HG02981 (cell line): ENCODE measurements around the gene ERCC6.

Source experiments
- ATAC-seq: cut with Tn5 transposase; IDR thresholded peaks from one replicate; pipeline ENCODE4 v1.9.1; 2021; ENCODE audit warnings: mild to moderate bottlenecking, moderate library complexity; ENCODE audit not compliant: unreplicated experiment

The ERCC6 gene

DNA sequence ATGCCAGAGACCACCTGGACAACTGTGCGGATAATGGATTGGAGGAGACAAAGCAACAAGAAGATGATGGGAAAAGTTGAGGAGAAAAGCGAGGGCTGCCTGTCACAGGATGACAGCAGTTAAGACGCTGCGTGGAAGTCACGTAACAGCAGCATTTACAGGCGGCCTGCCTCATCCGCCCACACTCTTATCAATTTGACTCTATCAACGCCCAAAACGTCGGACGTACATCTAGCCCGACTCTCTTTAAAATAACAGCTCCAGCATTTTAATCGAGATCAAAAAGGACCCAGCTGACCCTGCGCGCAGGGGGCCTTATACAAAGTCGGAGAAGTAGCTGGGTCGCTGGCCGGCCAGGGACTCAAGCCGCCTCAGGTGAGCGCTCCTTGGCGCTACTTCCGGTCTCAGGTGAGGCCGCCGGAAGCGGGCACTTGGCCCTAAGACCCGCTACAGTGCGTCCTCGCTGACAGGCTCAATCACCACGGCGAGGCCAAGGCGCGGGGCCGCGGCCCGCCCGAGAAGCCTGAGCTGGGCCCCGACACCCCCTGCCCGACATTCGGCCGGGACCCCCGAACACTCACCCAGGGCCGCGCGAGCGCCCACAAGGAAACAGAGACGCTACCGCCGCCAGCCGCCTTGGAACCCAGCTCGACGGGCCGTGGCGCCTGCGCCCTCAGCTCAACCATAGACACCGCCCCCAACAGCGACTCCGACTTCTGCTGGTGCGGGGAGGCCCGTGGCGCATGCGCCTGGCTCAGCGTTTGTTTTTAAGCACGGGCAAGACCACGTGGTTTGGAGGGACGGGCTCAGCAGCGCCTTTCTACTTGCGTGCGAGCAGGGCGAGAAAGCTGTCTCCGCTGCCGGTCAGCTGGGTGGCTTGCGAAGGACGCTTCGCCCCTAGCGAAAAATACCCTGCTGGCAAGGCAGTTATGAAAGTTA, at the start of gene ERCC6:
Gene ERCC6 (minus strand): TSS at position 741 of the 939 bp plus-strand sequence.
- peak; percentile 86 for ATAC-seq

DNA sequence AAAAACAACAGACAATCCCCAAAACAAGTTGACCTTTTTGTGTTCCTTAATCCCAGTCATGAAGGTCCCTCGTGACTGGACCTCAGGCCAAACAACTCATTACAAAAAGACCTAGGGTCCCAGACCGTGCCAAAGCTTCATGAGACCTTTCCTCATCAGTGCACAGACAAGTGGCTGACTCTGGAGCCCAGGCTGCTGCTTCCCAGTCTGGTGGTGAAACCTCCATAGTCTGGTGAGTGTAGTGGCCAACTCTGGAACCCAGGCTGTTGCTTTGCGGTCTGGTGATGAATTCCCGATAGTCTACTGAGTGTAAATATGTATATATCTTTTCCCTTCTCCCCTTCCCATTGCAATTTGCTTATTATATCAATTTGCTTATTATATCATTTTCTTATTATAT, 49.1 kb upstream of the ERCC6 start:
- ATAC-seq = no peak

DNA sequence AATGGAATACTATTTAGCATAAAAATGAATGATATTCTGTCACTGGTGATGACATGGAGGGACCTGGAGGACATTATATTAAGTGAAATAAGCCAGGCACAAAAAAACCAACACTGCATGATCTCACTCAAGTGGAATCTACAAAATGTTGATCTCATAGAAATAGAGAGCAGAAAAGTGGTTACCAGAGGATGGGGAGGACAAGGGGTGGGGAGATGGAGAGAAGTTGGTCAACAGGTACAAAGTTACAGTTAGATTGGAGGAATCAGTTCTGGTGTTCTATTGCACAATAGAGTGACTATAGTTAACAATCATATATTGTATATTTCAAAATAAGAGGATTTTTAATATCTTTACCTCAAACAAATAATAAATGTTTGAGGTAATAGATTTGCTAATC, 46.5 kb upstream of the ERCC6 start:
- ATAC-seq = no peak

DNA sequence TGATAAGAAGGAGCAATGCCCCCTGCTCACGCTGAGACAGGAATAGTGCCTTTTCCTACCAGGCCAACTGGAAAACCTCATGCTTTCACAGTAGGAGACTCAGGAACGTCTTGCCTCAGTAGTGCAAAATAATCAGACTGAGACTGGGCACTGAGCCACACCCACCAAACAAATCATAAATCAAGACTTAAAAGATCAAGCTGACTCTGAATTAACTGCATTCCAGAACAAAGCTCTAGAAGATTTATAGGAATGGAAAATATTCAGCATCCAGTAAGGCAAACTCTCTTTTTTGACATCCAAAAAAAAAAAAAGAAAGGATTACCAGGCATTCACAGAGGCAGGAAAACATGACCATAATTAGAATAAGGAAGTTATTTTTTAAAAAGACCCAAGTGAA, 40.7 kb upstream of the ERCC6 start:
- no peak for ATAC-seq

DNA sequence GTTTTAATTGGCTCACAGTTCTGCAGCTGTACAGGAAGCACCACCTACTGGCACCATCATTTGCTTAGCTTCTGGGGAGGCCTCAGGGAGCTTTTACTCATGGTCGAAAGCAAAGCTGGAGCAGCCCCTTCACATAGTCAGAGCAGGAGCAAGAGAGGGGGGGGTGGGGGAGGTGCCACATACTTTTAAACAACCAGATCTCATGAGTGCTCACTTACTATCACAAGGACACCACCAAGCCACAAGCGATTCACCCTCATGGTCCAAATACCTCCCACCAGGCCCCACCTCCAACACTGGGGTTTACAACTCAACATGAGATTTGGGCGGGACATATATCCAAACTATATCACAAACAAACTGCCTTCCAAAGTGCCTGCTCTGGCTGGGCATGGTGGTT, 39.5 kb upstream of the ERCC6 start:
- no peak for ATAC-seq

DNA sequence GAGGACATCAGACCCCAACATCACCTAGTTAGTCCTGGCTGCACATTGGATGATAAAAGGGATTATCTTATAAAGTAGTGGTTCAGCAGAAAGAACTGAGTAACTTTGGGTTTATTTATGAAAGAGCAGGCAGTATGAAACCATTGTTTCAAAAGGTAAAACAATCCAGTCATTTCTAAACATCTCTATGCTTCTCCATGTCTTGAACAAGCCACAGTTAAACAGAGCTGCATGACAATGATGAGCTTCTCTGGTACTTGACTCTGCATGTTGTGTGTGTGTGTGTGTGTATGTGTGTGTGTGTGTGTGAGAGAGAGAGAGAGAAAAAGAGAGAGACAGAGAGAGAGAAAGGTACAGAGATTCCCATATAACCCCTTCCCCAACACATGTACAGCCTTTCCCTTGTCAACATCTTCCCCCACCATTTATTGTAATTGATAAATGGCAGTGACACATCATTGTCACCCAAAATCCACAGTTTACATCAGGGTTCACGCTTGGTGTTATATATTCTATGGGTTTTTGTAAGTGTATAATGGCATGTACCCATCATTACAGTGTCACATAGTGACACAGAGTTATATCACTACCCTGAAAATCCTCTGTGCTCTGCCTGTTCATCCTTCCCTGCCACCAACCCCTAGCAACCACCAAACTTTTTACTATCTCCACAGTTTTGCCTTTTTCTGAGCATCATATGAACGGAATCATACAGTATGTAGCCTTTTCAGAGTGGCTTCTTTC, 38.4 kb upstream of the ERCC6 start:
- ATAC-seq = no peak

DNA sequence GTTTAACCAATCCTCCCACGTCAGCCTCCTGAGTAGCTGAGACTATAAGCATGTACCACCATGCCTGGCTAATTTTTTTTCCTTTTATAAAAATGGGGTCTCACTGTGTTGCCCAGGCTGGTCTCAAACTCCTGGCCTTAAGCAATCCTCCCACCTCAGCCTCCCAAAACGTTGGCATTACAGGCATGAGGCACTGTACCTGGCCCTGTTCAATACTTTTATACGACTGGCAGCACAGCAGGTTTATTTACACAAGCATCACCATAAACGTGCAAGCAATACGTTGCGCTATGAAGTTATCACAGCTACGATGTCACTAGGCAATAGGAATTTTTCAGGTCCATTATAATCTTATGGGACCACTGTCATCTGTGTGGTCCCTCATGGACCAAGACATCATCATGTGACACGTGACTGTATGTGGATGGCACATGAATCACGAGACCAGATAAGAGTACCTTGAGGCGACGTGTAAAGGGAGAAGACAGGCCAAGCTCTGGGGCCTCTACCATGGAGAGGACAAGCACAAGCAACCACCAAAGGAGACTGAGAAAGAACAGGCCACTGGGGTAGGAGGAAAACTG, 36.7 kb upstream of the ERCC6 start:
- ATAC-seq = no peak

DNA sequence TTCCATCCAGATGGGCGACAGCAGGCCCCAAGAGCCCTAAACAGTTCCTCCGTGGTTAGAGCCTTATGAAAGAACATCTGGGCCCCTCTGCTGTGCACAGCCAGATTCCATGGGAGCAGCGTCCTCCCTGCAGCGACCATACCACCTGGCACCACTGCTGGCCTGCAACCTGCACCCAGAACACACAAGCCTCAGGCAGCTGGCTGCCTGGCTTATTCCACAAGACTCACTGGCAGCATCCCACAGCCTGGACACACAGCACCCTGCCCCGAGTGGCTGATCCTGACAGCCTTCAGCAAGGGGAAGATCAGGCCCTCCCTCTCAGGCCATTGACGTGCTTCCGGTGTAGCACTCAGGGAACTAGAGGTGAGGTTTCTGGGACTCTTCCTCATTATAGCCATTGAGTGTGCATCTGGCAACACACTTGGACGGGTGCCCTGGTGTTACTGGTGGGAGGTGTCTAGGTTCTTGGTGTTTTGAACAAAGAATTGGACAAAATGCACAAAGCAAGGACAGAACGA, 33.7 kb upstream of the ERCC6 start:
- no peak for ATAC-seq

DNA sequence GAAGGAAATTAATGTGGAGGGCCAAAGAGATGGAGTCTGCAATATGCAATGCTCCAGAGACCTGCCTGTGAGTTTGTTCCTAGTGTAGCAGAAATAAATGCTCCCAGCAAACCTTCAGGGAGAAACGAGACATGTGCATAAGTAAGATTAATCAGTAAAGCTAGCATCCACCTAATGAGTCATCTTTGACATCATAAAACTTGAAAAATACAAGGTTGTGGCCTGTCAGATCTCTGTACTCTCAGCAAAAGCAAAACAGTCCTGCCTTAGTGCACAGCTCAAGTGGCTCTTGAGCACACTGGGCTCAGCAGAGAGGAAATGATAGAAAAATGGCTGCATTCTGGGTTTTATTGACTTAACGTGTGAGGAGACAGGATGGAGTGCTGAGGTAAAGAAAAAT, 32.5 kb upstream of the ERCC6 start:
- ATAC-seq = no peak

DNA sequence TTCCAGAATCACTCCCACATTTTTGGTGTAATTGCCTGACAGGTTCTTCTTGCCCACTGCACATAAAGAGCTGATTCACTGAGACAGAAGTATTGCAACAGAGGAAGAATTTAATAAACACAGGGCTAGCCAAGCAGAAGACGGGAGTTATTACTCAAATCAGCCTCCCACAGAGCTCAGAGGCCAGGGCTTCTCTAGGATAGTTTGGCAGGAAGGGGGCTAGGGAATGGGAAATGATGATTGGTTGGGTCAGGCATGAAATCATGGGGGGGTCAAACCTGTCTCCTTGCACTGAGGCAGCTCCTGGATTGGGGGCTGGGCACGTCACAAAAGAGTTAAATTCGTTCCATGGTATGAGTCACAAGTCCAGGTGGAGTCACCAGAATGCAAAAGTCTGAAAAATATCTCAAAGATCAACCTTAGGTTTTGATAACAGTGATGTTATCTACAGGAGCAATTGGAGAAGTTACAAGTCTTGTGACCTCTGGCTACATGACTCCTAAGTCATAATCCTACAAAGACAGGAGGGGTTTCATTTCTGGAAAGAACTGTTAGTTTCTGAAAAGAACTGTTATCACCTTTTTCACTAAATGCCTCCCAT, 30.2 kb upstream of the ERCC6 start:
- ATAC-seq = no peak

DNA sequence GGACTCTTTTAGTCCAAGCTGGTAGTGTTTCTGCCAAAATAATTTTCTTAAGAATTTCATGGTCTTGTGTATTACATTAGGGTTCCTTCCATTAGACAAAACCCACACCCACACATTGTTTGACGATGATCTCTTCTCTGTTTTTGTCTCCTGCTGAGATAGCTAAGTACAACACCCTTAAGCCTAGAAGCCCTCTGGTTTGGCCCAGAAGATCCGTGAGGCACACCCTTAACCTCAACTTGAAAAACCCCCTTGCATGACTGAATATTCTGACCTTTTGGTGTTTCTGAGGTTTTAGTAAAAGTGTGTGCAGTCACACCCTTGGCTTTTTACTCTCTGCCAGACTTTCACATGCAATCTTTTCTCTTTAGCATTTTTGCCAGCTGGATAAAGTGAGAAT, 29.3 kb upstream of the ERCC6 start:
- ATAC-seq = no peak

DNA sequence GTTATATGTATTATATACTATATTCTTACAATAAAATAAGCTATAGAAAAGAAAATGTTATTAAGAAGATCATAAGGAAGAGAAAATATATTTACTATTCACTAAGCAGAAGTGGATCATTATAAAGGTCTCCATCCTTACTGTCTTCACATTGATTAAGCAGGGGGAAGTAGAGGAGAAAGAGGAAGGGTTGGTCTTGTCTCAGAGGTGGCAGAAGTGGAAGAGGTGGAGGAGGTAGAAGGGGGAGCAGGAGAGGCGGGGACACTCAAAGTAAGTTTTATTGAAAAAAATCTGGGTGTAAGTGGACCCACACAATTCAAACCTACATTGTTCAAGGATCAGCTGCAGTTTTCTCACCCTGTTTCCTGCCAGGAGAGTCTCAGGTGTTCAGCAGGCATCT, 28.9 kb upstream of the ERCC6 start:
- no peak for ATAC-seq

DNA sequence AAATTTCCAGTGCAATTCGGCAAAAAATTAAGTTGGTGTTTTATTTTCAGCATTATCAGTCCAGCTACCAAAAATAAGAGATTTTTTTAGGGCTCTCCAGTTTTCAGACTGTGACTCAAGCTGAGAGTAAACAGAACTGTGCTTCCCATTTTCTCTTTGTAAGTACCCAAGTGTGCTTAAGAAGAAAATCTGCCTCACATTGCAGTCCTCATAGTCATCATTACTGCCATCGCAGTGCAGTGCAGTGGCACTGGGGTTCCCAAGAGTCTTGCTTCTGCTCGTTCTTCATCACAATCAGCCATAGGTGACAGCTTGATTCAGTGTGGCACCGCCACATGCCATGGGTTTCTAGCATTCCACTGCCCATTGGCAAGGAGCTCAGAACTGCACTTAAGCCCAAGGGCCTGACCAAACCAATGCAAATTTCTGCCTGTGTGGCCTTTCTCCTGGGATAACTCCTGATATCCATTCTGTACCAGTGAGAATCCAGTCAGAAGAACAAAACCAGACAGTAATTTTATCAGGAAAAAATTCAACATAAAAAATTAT, 25.6 kb upstream of the ERCC6 start:
- no peak for ATAC-seq

DNA sequence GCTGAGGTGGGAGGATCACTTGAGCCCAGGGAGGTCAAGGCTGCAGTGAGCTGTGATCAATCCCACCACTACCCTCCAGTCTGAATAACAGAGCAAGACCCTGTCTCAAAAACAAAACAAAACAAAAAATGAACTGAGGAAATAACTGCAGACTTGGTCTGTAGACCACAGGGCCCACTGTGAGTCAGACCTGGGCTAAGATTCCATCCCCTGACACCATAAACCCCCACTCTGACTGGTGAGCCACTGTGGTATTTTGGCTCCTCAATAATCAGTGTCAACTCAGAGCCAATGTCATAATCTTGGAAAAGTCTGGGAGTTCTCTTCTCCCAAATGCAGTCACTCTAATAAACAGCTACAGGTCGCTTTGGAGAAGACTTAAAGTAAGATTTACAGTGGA, 24.0 kb upstream of the ERCC6 start:
- no peak for ATAC-seq

DNA sequence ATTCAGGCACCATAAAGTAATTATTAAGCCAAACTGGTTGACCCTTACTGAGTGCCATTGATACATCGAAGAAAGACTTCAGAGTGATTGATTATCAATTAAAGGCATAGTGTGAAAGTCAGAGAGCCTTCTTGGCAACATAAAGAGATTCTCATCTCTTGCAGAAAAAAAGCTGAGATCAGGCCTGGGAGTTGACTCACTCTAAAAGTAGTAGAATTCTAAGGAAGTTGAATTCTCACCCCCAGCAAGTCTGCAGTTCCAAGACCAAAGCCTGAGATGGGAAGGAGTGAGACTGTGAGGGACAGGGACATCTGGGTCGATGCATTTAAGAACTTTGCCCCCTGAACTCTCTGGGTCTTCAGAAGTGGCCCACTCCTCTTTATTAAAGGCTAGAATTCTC, 21.6 kb upstream of the ERCC6 start:
- ATAC-seq = no peak

DNA sequence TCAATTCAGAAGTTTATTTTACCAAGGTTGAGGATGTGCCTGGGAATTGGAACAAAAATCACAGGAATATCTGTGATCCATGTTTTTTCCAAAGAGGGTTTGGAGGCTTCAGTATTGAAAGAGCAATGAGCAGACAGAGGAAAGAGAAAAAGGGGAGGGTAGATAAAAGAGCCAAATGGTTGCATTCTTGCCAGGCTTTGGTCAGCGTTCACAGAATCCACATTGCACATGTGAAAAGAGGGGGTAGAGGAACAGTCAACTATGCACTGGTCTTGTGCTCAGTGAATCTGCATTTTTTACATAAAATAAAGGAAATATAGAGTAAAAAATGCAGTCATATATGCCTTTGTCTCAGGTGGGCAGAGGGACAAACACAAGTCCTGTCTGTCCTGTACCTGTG, 20.6 kb upstream of the ERCC6 start:
- no peak for ATAC-seq

DNA sequence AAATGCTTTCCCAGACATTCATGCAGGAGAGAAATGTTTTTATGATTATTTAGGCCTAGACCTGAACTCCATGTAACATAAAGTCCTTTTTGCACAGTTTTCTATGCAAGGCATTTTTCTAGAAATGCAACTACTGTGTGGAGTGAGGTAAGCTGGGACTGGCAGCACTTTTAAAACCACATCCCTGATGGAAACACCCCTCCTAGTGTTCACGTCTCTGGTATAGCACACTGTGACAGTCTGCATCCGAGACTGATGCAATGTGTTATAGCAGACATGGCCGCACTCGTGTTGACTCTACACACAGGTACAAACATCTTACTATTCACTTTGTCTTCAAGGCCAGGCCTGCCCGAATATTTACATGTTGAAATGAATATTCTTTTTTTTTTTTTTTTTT, 19.3 kb upstream of the ERCC6 start:
- ATAC-seq = no peak

DNA sequence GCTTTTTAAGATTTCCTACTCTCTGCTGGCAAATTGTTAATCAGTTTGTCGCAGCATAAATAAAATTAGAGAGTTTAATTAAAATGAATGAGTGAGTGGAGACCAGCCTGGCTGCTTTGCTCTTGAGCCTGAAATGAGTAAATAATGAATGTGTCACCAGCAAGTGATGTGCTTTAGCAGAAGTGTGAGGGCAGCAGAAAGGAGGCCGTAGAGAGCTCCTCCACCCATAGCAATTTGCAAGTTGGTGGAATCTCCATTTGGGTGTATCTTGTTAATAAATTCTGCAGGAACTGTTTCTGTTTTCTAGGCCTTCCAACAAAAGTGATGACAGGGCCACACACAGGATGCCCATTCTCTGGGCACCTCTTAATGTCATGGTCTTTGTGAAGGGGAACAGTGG, 18.8 kb upstream of the ERCC6 start:
- no peak for ATAC-seq

DNA sequence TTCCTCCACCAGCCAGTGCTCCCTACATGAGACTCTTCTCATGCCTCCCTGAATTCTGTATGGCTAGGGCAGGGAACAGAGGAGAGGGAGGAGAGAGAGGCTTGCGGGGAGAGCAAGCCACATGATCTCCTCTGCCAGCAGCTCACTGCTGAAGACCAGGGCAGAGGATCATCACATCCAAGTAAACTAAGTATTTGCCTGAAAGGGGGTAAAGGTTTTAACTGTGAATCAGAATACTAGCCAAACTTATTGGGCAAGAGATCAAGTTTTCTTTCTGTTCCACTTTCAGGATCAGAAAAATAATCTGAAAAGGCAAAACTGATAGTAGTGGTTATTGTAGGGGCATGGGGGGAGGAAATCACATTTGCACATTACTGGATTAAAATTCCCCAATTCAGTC, 17.8 kb upstream of the ERCC6 start:
- no peak for ATAC-seq

DNA sequence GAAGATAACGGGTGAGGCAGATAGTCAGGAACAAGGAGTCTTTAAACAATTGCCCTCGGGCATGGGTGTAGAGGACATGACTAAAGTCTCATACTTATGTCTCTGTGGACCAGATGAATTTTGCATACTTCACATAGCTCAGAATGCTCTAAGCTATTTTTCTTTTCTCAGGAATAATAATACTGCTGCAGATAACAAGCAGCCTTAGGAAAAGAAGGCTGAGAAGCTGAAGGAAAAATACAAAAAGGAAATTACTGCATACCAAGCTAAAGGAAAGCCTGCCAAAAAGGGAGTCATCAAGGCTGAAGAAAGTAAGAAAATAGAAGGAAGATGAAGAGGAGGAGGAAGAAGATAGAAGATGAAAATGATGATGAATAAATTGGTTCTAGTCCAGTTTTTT, 13.4 kb upstream of the ERCC6 start:
- ATAC-seq = no peak

DNA sequence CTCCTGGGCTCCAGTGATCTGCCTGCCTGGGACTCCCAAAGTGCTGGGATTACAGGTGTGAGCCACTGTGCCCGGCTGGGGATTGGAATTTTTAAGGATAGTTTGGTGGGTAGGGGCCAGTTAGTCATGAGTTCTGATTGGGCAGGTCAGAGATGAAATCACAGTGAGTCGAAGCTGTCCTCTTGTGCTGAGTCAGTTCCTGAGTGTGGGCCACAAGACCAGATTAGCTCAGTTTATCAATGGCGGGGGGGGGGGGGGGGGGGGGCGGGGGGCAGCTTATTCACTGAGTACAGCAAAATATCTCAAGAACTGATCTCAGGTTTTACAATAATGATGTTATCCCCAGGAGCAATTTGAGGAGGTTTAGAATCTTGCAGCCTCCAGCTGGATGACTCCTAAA, 11.6 kb upstream of the ERCC6 start:
- ATAC-seq = no peak
